T-cell (primary cell): ENCODE results near the gene MYPN. TPM values are rescaled to one million over a fixed set of nuclear protein-coding genes. Genes with fewer than 3 reads are reported as not detected.

ENCODE experiments used
- ATAC-seq, 4 experiments: fragments of 200-7000 bp in 3 of 4; fragments of 150-1000 bp in 1 of 4; cut with Tn5 transposase; replicated peaks in 1 of 4; 1 replicate in 3 of 4; 2 replicates in 1 of 4; pipeline ENCODE4 v1.10.0; 2021; ENCODE audit warnings: moderate library complexity in 3 of 4, mild to moderate bottlenecking in 2 of 4, moderate number of reproducible peaks in 1 of 4
- CTCF ChIA-PET, 2 donors: fragments of 300-600 bp; sonication (Branson Sonifier 250); formaldehyde crosslinking; loops; one replicate each; lab custom pipeline; 2022; ENCODE audit warnings: antibody characterized with exemption in 2 of 2; lab: Charles Lee
- POLR2A ChIA-PET, 2 donors: fragments of 300-600 bp; sonication (Branson Sonifier 250); formaldehyde crosslinking; loops; one replicate each; lab custom pipeline; 2022; ENCODE audit warnings: antibody characterized with exemption in 2 of 2; lab: Charles Lee
- DNase-seq, 35 experiments: peaks; one replicate each; pipeline versions ENCODE4 v3.0.0 to v3.0.0-alpha.2; 2013 to 2023
- H3K27ac ChIP-seq: one replicate; pipeline ENCODE4 v1.5.1; 2013; ENCODE audit warnings: low read length
- H3K27me3 ChIP-seq, 2 experiments: replicated peaks in 1 of 2; 1 replicate in 1 of 2; 2 replicates in 1 of 2; pipeline versions ENCODE4 v1.6.1 to v1.7.0; 2013; ENCODE audit warnings: low read length in 1 of 2, mixed read lengths in 1 of 2; ENCODE audit not compliant: control insufficient read depth in 2 of 2, insufficient read depth in 2 of 2; ENCODE audit errors: extremely low read depth in 1 of 2
- H3K36me3 ChIP-seq, 2 donors: 1 replicate in 1 of 2; 2 replicates in 1 of 2; pipeline versions ENCODE4 v1.6.1 to v1.7.0; 2013; ENCODE audit warnings: low read length in 1 of 2; ENCODE audit not compliant: control insufficient read depth in 2 of 2, insufficient read depth in 1 of 2; ENCODE audit errors: extremely low read depth in 1 of 2
- H3K4me1 ChIP-seq, 2 experiments: 1 replicate in 1 of 2; 2 replicates in 1 of 2; pipeline versions ENCODE4 v1.6.1 to v1.7.0; 2013; ENCODE audit warnings: low read length in 2 of 2, mixed read lengths in 1 of 2; ENCODE audit not compliant: insufficient read depth in 2 of 2, control insufficient read depth in 1 of 2; ENCODE audit errors: extremely low read depth in 1 of 2
- H3K4me3 ChIP-seq, 2 donors: 1 replicate in 1 of 2; 2 replicates in 1 of 2; pipeline versions ENCODE4 v1.5.1 to v1.7.0; 2013; ENCODE audit warnings: mild to moderate bottlenecking in 2 of 2, low read length in 1 of 2, moderate library complexity in 1 of 2; ENCODE audit not compliant: control insufficient read depth in 1 of 2; ENCODE audit errors: extremely low read depth in 1 of 2
- H3K9me3 ChIP-seq: 2 replicates; pipeline ENCODE4 v1.7.0; 2013
- H3K27ac Mint-ChIP-seq, 2 donors: one replicate each; pipeline ENCODE4 v1.8.0; 2020 to 2021; ENCODE audit warnings: mild to moderate bottlenecking in 2 of 2, mixed read lengths in 2 of 2
- H3K27me3 Mint-ChIP-seq, 2 donors: one replicate each; pipeline ENCODE4 v1.8.0; 2021 to 2022; ENCODE audit warnings: mixed read lengths in 2 of 2
- H3K36me3 Mint-ChIP-seq: one replicate; pipeline ENCODE4 v1.8.0; 2021; ENCODE audit warnings: mixed read lengths
- H3K4me1 Mint-ChIP-seq, 3 donors: one replicate each; pipeline ENCODE4 v1.8.0; 2020 to 2022; ENCODE audit warnings: mixed read lengths in 3 of 3, mild to moderate bottlenecking in 1 of 3
- H3K4me3 Mint-ChIP-seq, 3 donors: one replicate each; pipeline ENCODE4 v1.8.0; 2020 to 2022; ENCODE audit warnings: mild to moderate bottlenecking in 3 of 3, mixed read lengths in 3 of 3, moderate library complexity in 3 of 3
- H3K9me3 Mint-ChIP-seq, 3 donors: one replicate each; pipeline ENCODE4 v1.8.0; 2020 to 2022; ENCODE audit warnings: mixed read lengths in 3 of 3
- WGBS: methylation state at CpG from one replicate; pipeline ENCODE4 v1.1.5; 2013; ENCODE audit warnings: missing lambda C conversion rate; ENCODE audit not compliant: insufficient coverage; 5-methylcytosine and 5-hydroxymethylcytosine counted together
- total RNA-seq, 35 experiments: library from RNA in 6 of 35; stranded (reverse) in 6 of 35; fragments of 120-200 nt in 1 of 35; gene quantifications; one replicate each; pipeline versions ENCODE4 v1.2.1 to v1.2.4 and lab custom pipeline; 2013 to 2026

The MYPN gene
- total RNA-seq, 5 donors from 2014 or later (not counting 1 experiment from before 2014, with no cell fraction given), result not detected

DNA sequence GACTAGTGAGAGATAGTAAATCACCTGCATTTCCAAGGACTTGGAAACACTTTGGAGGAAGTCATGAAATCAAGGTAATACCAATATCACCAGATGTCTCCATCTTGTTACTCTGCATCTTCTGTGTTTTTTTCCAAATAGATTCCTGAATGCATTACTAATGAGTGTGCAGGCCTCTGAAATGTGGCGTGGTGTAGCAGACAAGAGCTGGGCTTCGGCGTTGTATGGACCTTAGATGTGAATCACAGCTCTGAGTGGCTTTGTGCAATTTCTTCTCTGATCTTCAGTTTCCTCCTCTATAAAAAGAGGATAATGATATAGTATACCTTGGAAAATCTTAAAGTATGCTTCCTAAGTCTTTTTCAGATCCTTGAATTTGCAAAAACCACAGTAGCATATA lies 9.6 kb upstream of the MYPN start:
- Histone ChIP-seq H3K4me1 (no peaks in the 10 kb centered on the region), H3K36me3 (no peaks in the 10 kb centered on the region), H3K27ac (no peak overlapping the region), H3K4me3 (no peak overlapping the region), H3K27me3 (no peaks in the 10 kb centered on the region), H3K9me3 (no peaks in the 10 kb centered on the region)
- DNase-seq (no peak), ATAC-seq (no peak)
- H3K9me3 Mint-ChIP-seq, result no peaks in the 10 kb centered on the region
- H3K36me3 Mint-ChIP-seq, result no peaks in the 10 kb centered on the region
- H3K27ac Mint-ChIP-seq, result no peak overlapping the region
- ChIA-PET POLR2A (no interaction called here), CTCF (interaction anchor here in 1 of 2 donors (0.6 kb wide), 1 partner anchor 41 kb away, joined by 5 read pairs; no protein-coding TSS in a partner anchor)
- H3K27me3 Mint-ChIP-seq, result no peaks in the 10 kb centered on the region
- no peak overlapping the region for H3K4me3 Mint-ChIP-seq
- peaks cover 0 to 2% (median 0%) of the 10 kb centered on the region in 3 donors for H3K4me1 Mint-ChIP-seq
- WGBS, result no CpG with 5 or more reads among the region's 3 CpGs

DNA sequence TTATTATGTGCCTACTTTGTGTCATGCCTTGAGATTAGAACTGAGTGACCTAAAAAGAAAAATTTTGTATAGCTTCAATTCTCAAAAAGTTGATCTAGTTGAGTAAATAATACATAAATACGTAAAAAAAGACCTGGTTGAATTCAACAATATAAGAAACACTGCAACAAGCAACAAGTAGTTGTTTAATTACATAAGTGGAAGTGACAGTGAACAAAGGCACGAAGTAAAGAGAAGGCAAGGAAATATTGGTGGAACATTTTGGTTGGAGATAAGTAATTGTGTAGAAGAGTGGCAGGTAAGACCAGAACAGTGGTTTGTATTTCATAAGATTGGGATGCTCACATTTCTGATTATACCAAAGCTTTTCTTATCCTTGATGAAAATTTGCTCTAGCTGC lies 8.2 kb upstream of the MYPN start:
- H3K27me3 Mint-ChIP-seq, result no peaks in the 10 kb centered on the region
- no peak overlapping the region for H3K4me3 Mint-ChIP-seq
- H3K36me3 Mint-ChIP-seq, result no peaks in the 10 kb centered on the region
- no peaks in the 10 kb centered on the region for H3K27me3 ChIP-seq
- no peaks in the 10 kb centered on the region for H3K36me3 ChIP-seq
- no peaks in the 10 kb centered on the region for H3K4me1 ChIP-seq
- ChIA-PET POLR2A (interaction anchor here in 1 of 2 donors (0.5 kb wide), 1 partner anchor 30 kb away, joined by 3 read pairs; no protein-coding TSS in a partner anchor), CTCF (no interaction called here)
- H3K9me3 Mint-ChIP-seq, result no peaks in the 10 kb centered on the region
- peaks cover 0 to 2% (median 0%) of the 10 kb centered on the region in 3 donors for H3K4me1 Mint-ChIP-seq
- WGBS, result 67% methylated on average over 1 of the region's 2 CpGs
- no peak overlapping the region for H3K27ac Mint-ChIP-seq
- no peak for ATAC-seq
- H3K9me3 ChIP-seq, result no peaks in the 10 kb centered on the region
- no peak for DNase-seq
- no peak overlapping the region for H3K27ac ChIP-seq
- H3K4me3 ChIP-seq, result no peak overlapping the region

DNA sequence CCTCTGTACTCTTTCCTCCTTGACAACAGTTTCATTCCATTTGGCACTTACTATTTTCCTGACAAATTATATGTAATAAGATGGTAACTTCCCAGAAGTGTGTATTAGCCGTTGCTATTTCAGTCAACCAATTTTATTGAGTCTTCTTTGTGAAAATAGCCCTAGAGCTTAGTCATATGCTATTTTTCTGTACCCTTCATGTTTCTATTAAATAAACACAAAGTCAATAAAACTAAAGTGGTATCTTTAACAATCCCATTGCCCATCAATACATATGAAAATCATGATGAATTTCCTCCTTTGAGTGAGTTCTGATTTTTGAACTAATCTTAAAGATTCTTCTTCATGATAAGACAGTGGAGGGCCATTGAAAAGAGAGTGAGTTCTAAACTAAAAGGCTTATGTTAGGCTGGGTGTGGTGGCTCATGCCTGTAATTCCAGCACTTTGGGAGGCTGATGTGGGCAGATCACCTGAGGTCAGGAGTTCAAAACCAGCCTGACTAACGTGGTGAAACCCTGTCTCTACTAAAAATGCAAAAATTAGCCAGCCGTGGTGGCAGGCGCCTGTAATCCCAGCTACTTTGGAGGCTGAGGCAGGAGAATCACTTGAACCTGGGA lies 5.9 kb upstream of the MYPN start:
- CTCF ChIA-PET, result no interaction called here

DNA sequence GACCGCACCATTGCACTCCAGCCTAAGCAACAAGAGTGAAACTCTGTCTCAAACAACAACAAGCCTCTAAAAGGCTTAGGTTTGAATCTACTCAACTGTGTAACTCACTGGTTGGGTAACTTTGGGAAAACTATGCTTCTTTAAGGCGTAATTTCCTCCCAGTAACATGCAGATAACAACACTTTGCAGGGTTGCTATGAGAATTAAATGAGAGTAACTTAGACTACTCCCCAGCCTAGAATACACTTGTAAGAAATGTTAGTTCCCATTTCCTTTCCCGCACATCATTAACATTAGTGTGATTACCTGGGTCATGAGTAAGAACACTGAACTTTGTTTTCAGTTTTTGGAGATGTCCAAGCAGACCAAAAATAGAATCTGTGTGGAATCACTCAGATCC lies 5.4 kb upstream of the MYPN start:
- H3K36me3 ChIP-seq, result no peaks in the 10 kb centered on the region
- Mint-ChIP-seq H3K4me3 (no peak overlapping the region), H3K4me1 (peaks cover 0 to 2% (median 0%) of the 10 kb centered on the region in 3 donors), H3K27me3 (no peaks in the 10 kb centered on the region), H3K36me3 (no peaks in the 10 kb centered on the region), H3K9me3 (no peaks in the 10 kb centered on the region), H3K27ac (no peak overlapping the region)
- DNase-seq (no peak), ATAC-seq (no peak)
- no peaks in the 10 kb centered on the region for H3K4me1 ChIP-seq
- CTCF ChIA-PET, result no interaction called here
- POLR2A ChIA-PET, result no interaction called here
- peaks cover 0 to 3% of the 10 kb centered on the region in 2 experiments for H3K27me3 ChIP-seq
- no peak overlapping the region for H3K27ac ChIP-seq
- no peak overlapping the region for H3K4me3 ChIP-seq
- no CpG with 5 or more reads among the region's 3 CpGs for WGBS
- H3K9me3 ChIP-seq, result no peaks in the 10 kb centered on the region

More for the DNA sequence above, 5.9 kb upstream of the MYPN start:
- Histone ChIP-seq H3K4me1 (no peaks in the 10 kb centered on the region), H3K9me3 (no peaks in the 10 kb centered on the region), H3K27ac (no peak overlapping the region), H3K27me3 (no peaks in the 10 kb centered on the region), H3K4me3 (no peak overlapping the region), H3K36me3 (no peaks in the 10 kb centered on the region)
- H3K4me1 Mint-ChIP-seq, result peaks cover 0 to 2% (median 0%) of the 10 kb centered on the region in 3 donors
- no peaks in the 10 kb centered on the region for H3K36me3 Mint-ChIP-seq
- H3K27ac Mint-ChIP-seq, result no peak overlapping the region
- H3K9me3 Mint-ChIP-seq, result no peaks in the 10 kb centered on the region
- ATAC-seq, result no peak
- POLR2A ChIA-PET, result no interaction called here
- H3K4me3 Mint-ChIP-seq, result no peak overlapping the region
- no peaks in the 10 kb centered on the region for H3K27me3 Mint-ChIP-seq
- no peak for DNase-seq
- WGBS, result 61% methylated on average over 3 of the region's 4 CpGs

DNA sequence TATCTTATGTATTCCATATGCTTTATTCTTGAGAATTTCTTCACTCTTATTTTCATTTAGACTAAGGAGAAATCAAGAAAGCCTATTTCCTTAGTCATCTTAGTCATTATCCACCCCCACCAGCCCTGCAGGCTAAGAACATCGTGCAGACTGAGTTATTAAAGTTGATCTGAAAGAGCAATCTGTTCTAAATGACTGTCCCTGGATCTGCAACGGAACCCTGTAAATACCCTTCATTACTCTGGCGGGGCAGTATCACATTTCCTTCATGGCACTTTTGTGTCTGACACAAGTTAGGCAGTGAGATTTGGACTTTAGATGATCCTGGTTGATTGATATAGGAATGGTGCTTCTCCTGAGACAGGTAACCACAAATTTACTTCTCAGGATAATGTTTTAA lies 3.5 kb upstream of the MYPN start:
- POLR2A ChIA-PET, result no interaction called here
- no peak overlapping the region for H3K4me3 ChIP-seq
- Mint-ChIP-seq H3K4me3 (no peak overlapping the region), H3K27ac (no peak overlapping the region), H3K36me3 (no peaks in the 10 kb centered on the region), H3K9me3 (no peaks in the 10 kb centered on the region), H3K27me3 (peaks cover 0 to 7% of the 10 kb centered on the region in 2 donors), H3K4me1 (no peaks in the 10 kb centered on the region)
- H3K36me3 ChIP-seq, result no peaks in the 10 kb centered on the region
- no peak for ATAC-seq
- WGBS, result no CpG with 5 or more reads among the region's 3 CpGs
- CTCF ChIA-PET, result interaction anchor here in 1 of 2 donors (0.6 kb wide), 1 partner anchor 7 kb away, joined by 4 read pairs; no protein-coding TSS in a partner anchor
- H3K9me3 ChIP-seq, result no peaks in the 10 kb centered on the region
- no peaks in the 10 kb centered on the region for H3K4me1 ChIP-seq
- DNase-seq, result no peak
- peaks cover 0 to 3% of the 10 kb centered on the region in 2 experiments for H3K27me3 ChIP-seq
- H3K27ac ChIP-seq, result no peak overlapping the region

DNA sequence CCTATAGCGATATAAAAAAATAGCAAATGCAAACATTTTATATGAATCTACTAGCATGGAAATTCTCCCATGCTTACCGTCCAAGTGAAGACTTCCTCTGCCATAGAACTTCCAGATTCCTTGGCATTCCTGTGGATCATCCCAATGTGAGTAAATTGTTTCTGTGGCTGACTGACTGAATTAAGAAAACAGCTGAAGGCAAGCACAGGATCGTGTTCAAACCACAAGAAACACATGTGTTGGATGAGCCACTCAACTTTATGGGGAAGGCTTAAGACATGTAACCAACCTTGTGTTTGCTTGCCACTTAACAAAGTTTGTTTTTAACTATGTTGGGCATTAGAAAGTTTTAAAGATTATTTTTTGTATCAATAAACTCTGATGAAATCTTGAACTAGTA lies 2.6 kb upstream of the MYPN start:
- peaks cover 0 to 3% of the 10 kb centered on the region in 2 experiments for H3K27me3 ChIP-seq
- Mint-ChIP-seq H3K27ac (no peak overlapping the region), H3K9me3 (no peaks in the 10 kb centered on the region), H3K4me1 (no peaks in the 10 kb centered on the region), H3K4me3 (no peak overlapping the region), H3K36me3 (no peaks in the 10 kb centered on the region), H3K27me3 (peaks cover 0 to 7% of the 10 kb centered on the region in 2 donors)
- H3K36me3 ChIP-seq, result no peaks in the 10 kb centered on the region
- no peak overlapping the region for H3K4me3 ChIP-seq
- no peaks in the 10 kb centered on the region for H3K9me3 ChIP-seq
- DNase-seq (no peak), ATAC-seq (no peak)
- POLR2A ChIA-PET, result interaction anchor here (0.6 to 0.7 kb wide), 2 partner anchors 14 to 170 kb away, joined by 3 to 9 read pairs; no protein-coding TSS in a partner anchor
- no CpG with 5 or more reads among the region's 3 CpGs for WGBS
- CTCF ChIA-PET, result interaction anchor here in 1 of 2 donors (0.6 kb wide), 1 partner anchor 49 kb away, joined by 3 read pairs; no protein-coding TSS in a partner anchor
- no peaks in the 10 kb centered on the region for H3K4me1 ChIP-seq
- no peak overlapping the region for H3K27ac ChIP-seq
